ENCODE results near the gene LPP. TPM values are rescaled to one million over a fixed set of nuclear protein-coding genes. Genes with fewer than 3 reads are reported as not detected.

The LPP gene
- total RNA-seq, 1 experiment from 2014 or later = 264 TPM

GRCh38 chr3:188211476-188211875, 57.5 kb downstream of the LPP start:
- H3K4me1 Mint-ChIP-seq (ENCODE audit: low read depth, unreplicated experiment) = peaks cover 58% of the 10 kb centered on the region
- peaks cover 25% of the 10 kb centered on the region for H3K36me3 Mint-ChIP-seq (ENCODE audit: insufficient read depth, unreplicated experiment)
- no peak overlapping the region for H3K4me3 Mint-ChIP-seq (ENCODE audit: low read depth, unreplicated experiment)
- H3K9me3 Mint-ChIP-seq (ENCODE audit: low read depth, unreplicated experiment) = no peaks in the 10 kb centered on the region
- intact Hi-C loops (cut with micrococcal nuclease; ENCODE audit: unreplicated experiment) = no loop called here
- H3K27ac Mint-ChIP-seq (ENCODE audit: unreplicated experiment) = peak overlapping the region; percentile 31
- CTCF ChIA-PET = interaction anchor here (0.8 to 1.4 kb wide), 6 partner anchors 12 to 466 kb away, joined by 3 to 7 read pairs (median 3); partner anchors contain the start of gene BCL6
- TF ChIP-seq CTCF (IDR thresholded peaks at IDR 0.05; ENCODE audit: unreplicated experiment) = no peak
- no TSS peak for BruUV-seq (replicated peaks)
- no peaks in the 10 kb centered on the region for H3K27me3 Mint-ChIP-seq (ENCODE audit: unreplicated experiment)
- DNase-seq = no peak

GRCh38 chr3:188212308-188212969, 58.5 kb downstream of the LPP start:
- Mint-ChIP-seq H3K27ac (ENCODE audit: unreplicated experiment) (peak overlapping the region; percentile 30), H3K4me3 (ENCODE audit: low read depth, unreplicated experiment) (peak overlapping the region; percentile 15), H3K4me1 (ENCODE audit: low read depth, unreplicated experiment) (peaks cover 64% of the 10 kb centered on the region), H3K27me3 (ENCODE audit: unreplicated experiment) (no peaks in the 10 kb centered on the region), H3K36me3 (ENCODE audit: insufficient read depth, unreplicated experiment) (peaks cover 25% of the 10 kb centered on the region), H3K9me3 (ENCODE audit: low read depth, unreplicated experiment) (no peaks in the 10 kb centered on the region)
- intact Hi-C loops (cut with micrococcal nuclease; ENCODE audit: unreplicated experiment) = no loop called here
- CTCF ChIA-PET = interaction anchor here (0.6 to 1.4 kb wide), 7 partner anchors 11 to 467 kb away, joined by 3 to 7 read pairs (median 3); partner anchors contain the start of gene BCL6
- DNase-seq = peak; percentile 56
- no peak for TF ChIP-seq CTCF (IDR thresholded peaks at IDR 0.05; ENCODE audit: unreplicated experiment)
- no TSS peak for BruUV-seq (replicated peaks)

GRCh38 chr3:188214442-188214841, 60.5 kb downstream of the LPP start:
- H3K36me3 Mint-ChIP-seq (ENCODE audit: insufficient read depth, unreplicated experiment) = peaks cover 25% of the 10 kb centered on the region
- intact Hi-C loops (cut with micrococcal nuclease; ENCODE audit: unreplicated experiment) = no loop called here
- no peaks in the 10 kb centered on the region for H3K9me3 Mint-ChIP-seq (ENCODE audit: low read depth, unreplicated experiment)
- no TSS peak for BruUV-seq (replicated peaks)
- no peak overlapping the region for H3K4me3 Mint-ChIP-seq (ENCODE audit: low read depth, unreplicated experiment)
- DNase-seq = no peak
- no peak for TF ChIP-seq CTCF (IDR thresholded peaks at IDR 0.05; ENCODE audit: unreplicated experiment)
- no peak overlapping the region for H3K27ac Mint-ChIP-seq (ENCODE audit: unreplicated experiment)
- CTCF ChIA-PET = interaction anchor here (0.6 kb wide), 1 partner anchor 92 kb away, joined by 3 read pairs; no protein-coding TSS in a partner anchor
- no peaks in the 10 kb centered on the region for H3K27me3 Mint-ChIP-seq (ENCODE audit: unreplicated experiment)
- H3K4me1 Mint-ChIP-seq (ENCODE audit: low read depth, unreplicated experiment) = peaks cover 79% of the 10 kb centered on the region

- H3K36me3 Mint-ChIP-seq (ENCODE audit: insufficient read depth, unreplicated experiment) = peaks cover 22% of the 10 kb centered on the region
- peaks cover 79% of the 10 kb centered on the region for H3K4me1 Mint-ChIP-seq (ENCODE audit: low read depth, unreplicated experiment)
- H3K9me3 Mint-ChIP-seq (ENCODE audit: low read depth, unreplicated experiment) = no peaks in the 10 kb centered on the region
- no peak for DNase-seq
- H3K27ac Mint-ChIP-seq (ENCODE audit: unreplicated experiment) = no peak overlapping the region
- H3K4me3 Mint-ChIP-seq (ENCODE audit: low read depth, unreplicated experiment) = no peak overlapping the region
- intact Hi-C loops (cut with micrococcal nuclease; ENCODE audit: unreplicated experiment) = no loop called here
- no TSS peak for BruUV-seq (replicated peaks)
- CTCF ChIA-PET = no interaction called here
- no peak for TF ChIP-seq CTCF (IDR thresholded peaks at IDR 0.05; ENCODE audit: unreplicated experiment)
- H3K27me3 Mint-ChIP-seq (ENCODE audit: unreplicated experiment) = no peaks in the 10 kb centered on the region
Observed at GRCh38 chr3:188215129-188215528, 61.2 kb downstream of the LPP start.
